DND-41 (cell line): Measurements from ENCODE around the gene COL23A1.

Source experiments
- ATAC-seq: fragments of 200-7000 bp; cut with Tn5 transposase; 3 replicates; pipeline ENCODE4 v1.9.1; 2021; ENCODE audit warnings: low read depth; ENCODE audit not compliant: insufficient read depth
- DNase-seq: peaks from one replicate; pipeline ENCODE4 v3.0.0-alpha.2; 2020
- H2AFZ ChIP-seq: 2 replicates; pipeline ENCODE4 v1.6.0; 2012; ENCODE audit warnings: low read depth, low read length
- H3K27ac ChIP-seq: 2 replicates; pipeline ENCODE4 v1.5.1; 2012; ENCODE audit warnings: low read length, inconsistent platforms
- H3K27me3 ChIP-seq: fragments of 200-600 bp; sonication (generic); 2 replicates; pipeline ENCODE4 v1.6.0; 2012; ENCODE audit warnings: low read length, mild to moderate bottlenecking, inconsistent platforms; ENCODE audit not compliant: insufficient read depth, poor library complexity
- H3K36me3 ChIP-seq: 2 replicates; pipeline ENCODE4 v1.5.1; 2012; ENCODE audit warnings: low read length, inconsistent platforms; ENCODE audit not compliant: insufficient read depth
- H3K4me1 ChIP-seq: 2 replicates; pipeline ENCODE4 v1.5.1; 2012; ENCODE audit warnings: mild to moderate bottlenecking, low read length; ENCODE audit not compliant: insufficient read depth
- H3K4me2 ChIP-seq: 2 replicates; pipeline ENCODE4 v1.6.0; 2012; ENCODE audit warnings: mild to moderate bottlenecking, moderate library complexity, low read length, inconsistent platforms; ENCODE audit not compliant: insufficient read depth
- H3K4me3 ChIP-seq, 2 experiments: fragments of 200-600 bp in 1 of 2; shearing (Covaris generic) in 1 of 2; 2 replicates each; pipeline ENCODE4 v1.5.1; 2012 to 2016; ENCODE audit warnings: inconsistent platforms in 2 of 2, low read length in 2 of 2, mild to moderate bottlenecking in 2 of 2, low read depth in 1 of 2, moderate library complexity in 1 of 2
- H3K79me2 ChIP-seq: 2 replicates; pipeline ENCODE4 v1.6.0; 2012; ENCODE audit warnings: low read length, inconsistent platforms; ENCODE audit not compliant: insufficient read depth
- H3K9ac ChIP-seq: 2 replicates; pipeline ENCODE4 v1.6.0; 2012; ENCODE audit warnings: low read depth, mild to moderate bottlenecking, inconsistent platforms, low read length, moderate library complexity
- H3K9me3 ChIP-seq: 2 replicates; pipeline ENCODE4 v1.5.1; 2012; ENCODE audit warnings: low read length, moderate library complexity, mild to moderate bottlenecking, inconsistent platforms; ENCODE audit not compliant: insufficient read depth, severe bottlenecking
- H4K20me1 ChIP-seq: 2 replicates; pipeline ENCODE4 v1.6.0; 2012; ENCODE audit warnings: low read length; ENCODE audit not compliant: insufficient read depth
- EZH2 ChIP-seq: IDR thresholded peaks from 3 replicates; pipeline ENCODE4 v1.6.1; 2012; ENCODE audit warnings: borderline replicate concordance, low read depth, mild to moderate bottlenecking, moderate library complexity, low read length, inconsistent platforms; ENCODE audit not compliant: severe bottlenecking
- TF ChIP-seq, protein P1 (sequence below): IDR thresholded peaks from 2 replicates; pipeline ENCODE4 v1.5.1; 2012; ENCODE audit warnings: borderline replicate concordance, low read length, moderate library complexity, mild to moderate bottlenecking; ENCODE audit not compliant: poor library complexity, severe bottlenecking; ENCODE audit errors: extremely low read depth

Gene COL23A1

DNA sequence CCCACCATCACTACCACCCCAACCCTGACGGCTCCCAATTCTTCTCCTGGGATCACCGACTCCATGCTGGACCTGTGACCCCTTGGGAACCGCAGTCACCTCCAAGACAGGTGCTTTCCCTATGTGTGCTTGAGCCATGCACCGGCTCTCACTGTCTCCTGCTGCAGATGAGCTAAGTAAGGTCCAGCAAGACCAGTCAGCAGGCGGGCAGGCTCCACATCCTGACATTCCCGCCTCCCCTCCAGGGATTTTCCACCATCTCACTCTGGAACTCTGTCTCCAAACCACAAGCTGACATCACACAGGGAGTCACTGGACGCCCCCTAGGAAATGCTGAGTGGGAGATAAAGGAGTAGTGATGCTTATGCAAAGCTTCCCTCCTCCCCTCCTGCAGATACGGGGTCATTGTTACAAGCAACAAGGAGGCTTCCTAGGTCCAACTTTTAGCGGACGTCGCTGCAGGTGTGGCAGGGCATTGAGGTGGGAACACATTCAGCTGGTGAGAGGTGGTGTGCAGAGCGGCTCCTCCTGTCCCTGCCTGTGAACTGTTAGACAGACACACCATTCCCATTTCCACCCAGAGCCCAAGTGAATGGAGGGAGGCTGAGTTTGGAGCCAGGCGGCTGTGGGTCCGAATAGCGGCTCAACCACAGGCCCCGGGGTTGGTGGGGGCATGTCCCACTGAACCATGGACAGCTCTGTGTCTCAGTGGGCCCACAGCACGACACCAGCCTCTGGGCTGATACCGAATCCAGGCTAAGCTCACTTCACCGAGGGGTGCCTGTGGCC, 228.3 kb downstream of the COL23A1 start:
- Histone ChIP-seq H3K4me1 (peaks cover 7% of the 10 kb centered on the region; the same call in 1 of the 2 replicates), H3K4me3 (no peak overlapping the region), H3K4me2 (no peak overlapping the region), H3K27me3 (no peaks in the 10 kb centered on the region), H4K20me1 (no peaks in the 10 kb centered on the region), H3K9me3 (no peaks in the 10 kb centered on the region), H3K9ac (no peak overlapping the region), H2AFZ (no peak overlapping the region), H3K36me3 (no peaks in the 10 kb centered on the region), H3K27ac (no peak overlapping the region), H3K79me2 (no peaks in the 10 kb centered on the region)
- ATAC-seq: no peak
- DNase-seq: no peak
- TF ChIP-seq, protein P1, sequence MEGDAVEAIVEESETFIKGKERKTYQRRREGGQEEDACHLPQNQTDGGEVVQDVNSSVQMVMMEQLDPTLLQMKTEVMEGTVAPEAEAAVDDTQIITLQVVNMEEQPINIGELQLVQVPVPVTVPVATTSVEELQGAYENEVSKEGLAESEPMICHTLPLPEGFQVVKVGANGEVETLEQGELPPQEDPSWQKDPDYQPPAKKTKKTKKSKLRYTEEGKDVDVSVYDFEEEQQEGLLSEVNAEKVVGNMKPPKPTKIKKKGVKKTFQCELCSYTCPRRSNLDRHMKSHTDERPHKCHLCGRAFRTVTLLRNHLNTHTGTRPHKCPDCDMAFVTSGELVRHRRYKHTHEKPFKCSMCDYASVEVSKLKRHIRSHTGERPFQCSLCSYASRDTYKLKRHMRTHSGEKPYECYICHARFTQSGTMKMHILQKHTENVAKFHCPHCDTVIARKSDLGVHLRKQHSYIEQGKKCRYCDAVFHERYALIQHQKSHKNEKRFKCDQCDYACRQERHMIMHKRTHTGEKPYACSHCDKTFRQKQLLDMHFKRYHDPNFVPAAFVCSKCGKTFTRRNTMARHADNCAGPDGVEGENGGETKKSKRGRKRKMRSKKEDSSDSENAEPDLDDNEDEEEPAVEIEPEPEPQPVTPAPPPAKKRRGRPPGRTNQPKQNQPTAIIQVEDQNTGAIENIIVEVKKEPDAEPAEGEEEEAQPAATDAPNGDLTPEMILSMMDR: no peak

DNA sequence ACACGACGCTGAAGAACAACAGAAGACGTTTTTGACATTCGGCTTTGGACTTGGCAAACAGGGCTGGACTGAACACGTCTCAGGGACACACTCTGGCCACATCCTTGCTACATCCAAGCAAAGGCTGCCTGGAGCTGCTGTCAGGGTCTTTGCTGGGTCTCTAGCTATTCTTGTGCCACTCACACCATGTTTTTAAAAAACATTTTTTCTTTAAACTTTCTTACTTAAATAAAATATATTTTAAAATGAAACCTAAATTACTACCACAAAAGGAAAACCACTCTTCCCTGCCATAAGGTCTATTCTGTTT, 229.3 kb downstream of the COL23A1 start:
- TF ChIP-seq EZH2: no peak
- TF ChIP-seq, protein P1: no peak
- no peaks in the 10 kb centered on the region for H3K9me3 ChIP-seq
- H4K20me1 ChIP-seq: no peaks in the 10 kb centered on the region
- peaks cover 7% of the 10 kb centered on the region; the same call in 1 of the 2 replicates for H3K4me1 ChIP-seq
- DNase-seq (no peak), ATAC-seq (no peak)
- no peak overlapping the region for H3K9ac ChIP-seq
- no peaks in the 10 kb centered on the region for H3K27me3 ChIP-seq
- H2AFZ ChIP-seq: no peak overlapping the region
- no peak overlapping the region for H3K27ac ChIP-seq
- no peaks in the 10 kb centered on the region for H3K79me2 ChIP-seq
- no peak overlapping the region for H3K4me2 ChIP-seq
- no peaks in the 10 kb centered on the region for H3K36me3 ChIP-seq
- no peak overlapping the region for H3K4me3 ChIP-seq

DNA sequence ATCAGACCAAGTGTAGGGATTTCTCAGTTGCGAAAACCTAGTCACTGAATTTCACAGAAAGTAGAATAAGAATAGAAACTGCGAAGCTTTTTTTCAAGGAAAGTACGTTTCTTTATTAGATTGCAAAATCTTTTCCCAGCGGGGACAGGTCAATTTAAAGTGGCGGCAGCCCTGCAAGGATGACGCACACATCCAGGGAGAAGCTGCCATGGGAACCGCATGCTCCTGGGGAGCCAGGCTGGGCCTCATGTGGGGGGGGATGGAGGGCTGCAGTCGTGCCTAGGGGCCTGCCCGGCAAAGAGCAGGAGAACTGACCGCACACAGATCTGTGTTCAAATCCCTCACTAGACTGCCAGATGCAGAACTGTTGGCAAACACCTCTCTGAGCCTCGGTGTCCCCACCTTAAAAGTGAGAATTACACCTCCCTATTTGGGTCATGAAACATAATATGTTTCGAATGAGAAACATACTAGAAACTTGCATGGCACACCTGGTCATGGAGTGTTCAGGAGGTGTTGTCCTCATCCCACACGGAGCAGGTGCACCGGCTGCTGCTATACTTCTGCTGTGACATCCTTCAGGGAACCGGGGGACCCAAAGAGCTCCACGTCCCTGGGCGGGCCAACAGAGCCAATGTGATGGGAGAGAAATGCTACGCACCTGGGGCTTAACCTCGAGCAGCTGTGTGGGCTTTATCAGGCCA, 229.8 kb downstream of the COL23A1 start:
- H3K27ac ChIP-seq: no peak overlapping the region
- H3K9me3 ChIP-seq: no peaks in the 10 kb centered on the region
- no peaks in the 10 kb centered on the region for H4K20me1 ChIP-seq
- H3K4me3 ChIP-seq: no peak overlapping the region
- TF ChIP-seq EZH2: no peak
- TF ChIP-seq, protein P1: no peak
- DNase-seq: no peak
- peaks cover 7% of the 10 kb centered on the region; the same call in 1 of the 2 replicates for H3K4me1 ChIP-seq
- no peaks in the 10 kb centered on the region for H3K27me3 ChIP-seq
- ATAC-seq: no peak
- no peak overlapping the region for H3K4me2 ChIP-seq
- H3K9ac ChIP-seq: no peak overlapping the region
- H2AFZ ChIP-seq: no peak overlapping the region
- H3K36me3 ChIP-seq: no peaks in the 10 kb centered on the region
- no peaks in the 10 kb centered on the region for H3K79me2 ChIP-seq
